H1 (cell line): ENCODE measurements around the gene PRRT1. TPM values are rescaled to one million over a fixed set of nuclear protein-coding genes. Genes with fewer than 3 reads are reported as not detected.

ENCODE experiments used
- CTCF ChIA-PET: fragments of 300-600 bp; sonication (Branson Sonifier 250); formaldehyde crosslinking; loops from one replicate; lab custom pipeline; 2021; ENCODE audit not compliant: partially characterized antibody; lab: Charles Lee
- POLR2A ChIA-PET: fragments of 300-600 bp; sonication (Branson Sonifier 250); formaldehyde crosslinking; loops from one replicate; lab custom pipeline; 2021; ENCODE audit warnings: inconsistent platforms; ENCODE audit not compliant: partially characterized antibody; lab: Charles Lee
- DNase-seq, 2 experiments: peaks; one replicate each; pipeline versions ENCODE4 v3.0.0 to v3.0.0-alpha.2; 2010 to 2022; ENCODE audit warnings: low spot score in 2 of 2, low read depth in 1 of 2, mixed read lengths in 1 of 2
- FAIRE-seq: peaks from 2 replicates; lab custom pipeline; 2011; peaks lifted over from hg19 to GRCh38; lab: Jason Lieb, UNC
- H2AFZ ChIP-seq: 2 replicates; pipeline ENCODE4 v1.8.1; 2012; ENCODE audit warnings: low read length, inconsistent platforms
- H2AK5ac ChIP-seq: 2 replicates; pipeline ENCODE4 v1.6.1; 2013; ENCODE audit warnings: low read depth, low read length
- H2BK120ac ChIP-seq: replicated peaks from 2 replicates; pipeline ENCODE3; 2013; ENCODE audit warnings: low read depth, low read length, inconsistent platforms
- H2BK12ac ChIP-seq: 2 replicates; pipeline ENCODE4 v1.6.1; 2013; ENCODE audit warnings: low read depth, low read length
- H2BK15ac ChIP-seq: 2 replicates; pipeline ENCODE4 v1.6.1; 2013; ENCODE audit warnings: low read length
- H2BK20ac ChIP-seq: 2 replicates; pipeline ENCODE4 v1.6.1; 2013; ENCODE audit warnings: low read length
- H2BK5ac ChIP-seq: 2 replicates; pipeline ENCODE4 v1.6.1; 2013; ENCODE audit warnings: low read depth, low read length
- H3K14ac ChIP-seq: 2 replicates; pipeline ENCODE4 v1.6.1; 2013; ENCODE audit warnings: inconsistent platforms; ENCODE audit not compliant: insufficient read length
- H3K18ac ChIP-seq: 2 replicates; pipeline ENCODE4 v1.6.1; 2013; ENCODE audit warnings: low read length; ENCODE audit errors: extremely low read depth
- H3K23ac ChIP-seq: 2 replicates; pipeline ENCODE4 v1.6.1; 2013; ENCODE audit warnings: inconsistent platforms; ENCODE audit not compliant: insufficient read length
- H3K23me2 ChIP-seq: 2 replicates; pipeline ENCODE4 v1.6.1; 2013; ENCODE audit warnings: low read depth, low read length
- H3K27ac ChIP-seq: 2 replicates; pipeline ENCODE4 v1.6.1; 2011; ENCODE audit warnings: low read depth, low read length, inconsistent platforms
- H3K27me3 ChIP-seq, 4 experiments: replicated peaks in 1 of 4; 1 replicate in 1 of 4; 2 replicates in 3 of 4; pipeline versions ENCODE4 v1.6.1 to v1.8.1; 2011 to 2013; ENCODE audit warnings: low read length in 3 of 4, mild to moderate bottlenecking in 3 of 4, inconsistent platforms in 2 of 4, mixed read lengths in 2 of 4, moderate library complexity in 1 of 4; ENCODE audit not compliant: control insufficient read depth in 3 of 4, insufficient read depth in 3 of 4; ENCODE audit errors: extremely low read depth in 1 of 4
- H3K36me3 ChIP-seq, 4 experiments: 2 replicates each; pipeline versions ENCODE4 v1.6.1 to v1.8.1; 2011 to 2013; ENCODE audit warnings: mild to moderate bottlenecking in 4 of 4, low read length in 3 of 4, moderate library complexity in 2 of 4, control low read depth in 1 of 4, inconsistent platforms in 1 of 4; ENCODE audit not compliant: insufficient read depth in 4 of 4, control insufficient read depth in 2 of 4
- H3K4ac ChIP-seq: replicated peaks from 2 replicates; pipeline ENCODE3; 2013; ENCODE audit warnings: low read length, low read depth, mixed read lengths, inconsistent platforms; ENCODE audit not compliant: insufficient read length
- H3K4me1 ChIP-seq, 4 experiments: replicated peaks in 1 of 4; 1 replicate in 1 of 4; 2 replicates in 3 of 4; pipeline versions ENCODE4 v1.6.1 to v1.8.1; 2011 to 2013; ENCODE audit warnings: low read length in 3 of 4, inconsistent platforms in 2 of 4, mixed read lengths in 1 of 4; ENCODE audit not compliant: insufficient read depth in 4 of 4, control insufficient read depth in 3 of 4
- H3K4me2 ChIP-seq, 2 experiments: 2 replicates each; pipeline versions ENCODE4 v1.6.1 to v1.8.1; 2011 to 2013; ENCODE audit warnings: low read depth in 2 of 2, low read length in 2 of 2, control low read depth in 1 of 2, inconsistent platforms in 1 of 2, mild to moderate bottlenecking in 1 of 2; ENCODE audit not compliant: insufficient read depth in 1 of 2
- H3K4me3 ChIP-seq, 4 experiments: fragments of 200-600, 300-600 bp in 1 of 4; sonication (generic), shearing (Covaris generic), sonication (Bioruptor Twin) in 1 of 4; 2 replicates each; pipeline versions ENCODE4 v1.5.1 to v1.8.1; 2011 to 2016; ENCODE audit warnings: low read length in 4 of 4, low read depth in 3 of 4, control low read depth in 2 of 4, inconsistent platforms in 2 of 4, mild to moderate bottlenecking in 2 of 4, mixed read lengths in 1 of 4, moderate library complexity in 1 of 4; ENCODE audit not compliant: insufficient read depth in 2 of 4; ENCODE audit errors: extremely low read depth in 1 of 4
- H3K56ac ChIP-seq: replicated peaks from 2 replicates; pipeline ENCODE3; 2013; ENCODE audit warnings: low read depth, mild to moderate bottlenecking, mixed read lengths, low read length, inconsistent platforms; ENCODE audit not compliant: insufficient read length
- H3K79me1 ChIP-seq: 2 replicates; pipeline ENCODE4 v1.6.1; 2013; ENCODE audit warnings: low read depth, low read length, control low read depth
- H3K79me2 ChIP-seq, 2 experiments: 2 replicates each; pipeline versions ENCODE4 v1.6.1 to v1.8.1; 2012 to 2013; ENCODE audit warnings: low read length in 2 of 2, mild to moderate bottlenecking in 2 of 2, inconsistent platforms in 1 of 2; ENCODE audit not compliant: insufficient read depth in 2 of 2, control insufficient read depth in 1 of 2
- H3K9ac ChIP-seq, 4 experiments: replicated peaks in 1 of 4; 1 replicate in 1 of 4; 2 replicates in 3 of 4; pipeline versions ENCODE4 v1.6.1 to v1.8.1; 2011 to 2013; ENCODE audit warnings: low read depth in 3 of 4, low read length in 3 of 4, control low read depth in 2 of 4, mild to moderate bottlenecking in 2 of 4, moderate library complexity in 2 of 4, inconsistent platforms in 1 of 4; ENCODE audit errors: extremely low read depth in 1 of 4
- H3K9me3 ChIP-seq, 2 experiments: 2 replicates each; pipeline versions ENCODE4 v1.6.1 to v1.8.1; 2012 to 2013; ENCODE audit warnings: mild to moderate bottlenecking in 2 of 2, moderate library complexity in 2 of 2, control low read depth in 1 of 2, inconsistent platforms in 1 of 2, low read depth in 1 of 2, low read length in 1 of 2, mixed read lengths in 1 of 2; ENCODE audit not compliant: insufficient read depth in 2 of 2
- H4K20me1 ChIP-seq, 2 experiments: replicated peaks in 1 of 2; 2 replicates each; pipeline versions ENCODE3 to v1.8.1; 2011 to 2013; ENCODE audit warnings: inconsistent platforms in 2 of 2, low read length in 2 of 2, mild to moderate bottlenecking in 1 of 2; ENCODE audit not compliant: insufficient read depth in 2 of 2, control insufficient read depth in 1 of 2
- H4K5ac ChIP-seq: 2 replicates; pipeline ENCODE4 v1.6.1; 2013; ENCODE audit warnings: low read length, low read depth, mixed read lengths, inconsistent platforms; ENCODE audit not compliant: insufficient read length
- H4K8ac ChIP-seq: 2 replicates; pipeline ENCODE4 v1.8.0; 2013; ENCODE audit warnings: mild to moderate bottlenecking, moderate library complexity, low read length, inconsistent platforms; ENCODE audit not compliant: insufficient read depth; ENCODE audit errors: extremely low read depth
- H4K91ac ChIP-seq: replicated peaks from 2 replicates; pipeline ENCODE3; 2013; ENCODE audit warnings: low read length, mixed read lengths, inconsistent platforms; ENCODE audit not compliant: insufficient read length
- CHD1 ChIP-seq: IDR thresholded peaks from 2 replicates; pipeline ENCODE4 v1.6.1; 2012; ENCODE audit warnings: low read depth, low read length, improper control_type of control experiment
- CTCF ChIP-seq, 3 experiments: IDR thresholded peaks; 1 replicate in 2 of 3; 2 replicates in 1 of 3; pipeline versions ENCODE4 v1.5.1 to v1.6.1; 2011; ENCODE audit warnings: low read length in 3 of 3, mild to moderate bottlenecking in 3 of 3, inconsistent platforms in 2 of 3, low read depth in 1 of 3, moderate library complexity in 1 of 3; ENCODE audit not compliant: insufficient read depth in 1 of 3; ENCODE audit errors: control extremely low read depth in 1 of 3
- SP1 ChIP-seq: IDR thresholded peaks from 2 replicates; pipeline ENCODE4 v1.6.1; 2011; ENCODE audit warnings: low read depth, low read length
- SRF ChIP-seq: IDR thresholded peaks from 2 replicates; pipeline ENCODE4 v1.6.1; 2011; ENCODE audit warnings: mild to moderate bottlenecking, low read depth, low read length, moderate library complexity
- TEAD4 ChIP-seq: IDR thresholded peaks from 2 replicates; pipeline ENCODE4 v1.6.1; 2012; ENCODE audit warnings: low read depth, low read length, inconsistent platforms, mixed read lengths
- ZNF274 ChIP-seq: IDR thresholded peaks from 2 replicates; pipeline ENCODE4 v1.7.0; 2012; ENCODE audit warnings: low read length, borderline replicate concordance; ENCODE audit errors: extremely low read depth
- WGBS, 2 experiments: shearing (Covaris generic) in 1 of 2; methylation state at CpG; one replicate each; pipeline versions ENCODE4 v1.1.6 to v1.1.7; 2013 to 2015; ENCODE audit warnings: low lambda C conversion rate in 2 of 2, mixed read lengths in 2 of 2, inconsistent platforms in 1 of 2, low coverage in 1 of 2, missing lambda C conversion rate in 1 of 2; ENCODE audit not compliant: insufficient replicate concordance in 2 of 2, insufficient coverage in 1 of 2, insufficient read length in 1 of 2; ENCODE audit errors: extremely low coverage in 1 of 2, missing lambda C conversion rate in 1 of 2; 5-methylcytosine and 5-hydroxymethylcytosine counted together
- polyA plus RNA-seq, 7 experiments: library from polyadenylated mRNA; depleted of rRNA in 3 of 7; stranded (reverse) in 5 of 7; unstranded in 2 of 7; fragments of >200 nt in 5 of 7; fragments of 200-250 nt in 2 of 7; gene quantifications; 1 replicate in 5 of 7; 2 replicates in 1 of 7; 4 replicates in 1 of 7; pipeline versions ENCODE4 v1.2.1 to v1.2.3, GENCODE V29; 2011 to 2013; ENCODE audit warnings: missing spikeins in 2 of 7, mixed read lengths in 2 of 7
- total RNA-seq: library from RNA; stranded (reverse); fragmentation: NEBNext Ultra II Directional; extraction: Animal tissue kit (Norgen Biotek cat#: 25700); gene quantifications from 2 replicates; pipeline ENCODE4 v1.2.1, GENCODE V29; 2021
- TF ChIP-seq, protein P1 (sequence below): IDR thresholded peaks from 2 replicates; pipeline ENCODE4 v1.6.1; 2012; ENCODE audit warnings: inconsistent platforms

Gene PRRT1
- total and polyA plus RNA-seq, 2 of the 8 experiments (the other 6 are each of a cell fraction or from before 2014, with no cell fraction given) = 0.71 to 2.8 TPM

- FAIRE-seq (peak; percentile 69), DNase-seq (no peak)
- Histone ChIP-seq H3K23me2 (peaks cover 7% of the 10 kb centered on the region; the same call in 1 of the 2 replicates), H3K4me1 (peaks cover 8 to 42% (median 24%) of the 10 kb centered on the region in 4 experiments), H2BK15ac (no peak overlapping the region), H3K4ac (peak overlapping the region; percentile 61), H3K23ac (no peak overlapping the region), H3K4me3 (peak overlapping the region; percentile 36 to 61 (median 58); a peak in 7 of 8 replicates), H3K79me1 (no peaks in the 10 kb centered on the region; the same call in 1 of the 2 replicates), H4K5ac (peak overlapping the region; percentile 24), H3K9ac (peak overlapping the region in 3 of 4 experiments; percentile 62 to 67 (median 63); a peak in 6 of 7 replicates), H2BK12ac (peak overlapping the region; percentile 76; the same call in 1 of the 2 replicates), H4K20me1 (no peaks in the 10 kb centered on the region), H3K4me2 (peak overlapping the region; percentile 77 to 89), H4K8ac (no peak overlapping the region), H2BK5ac (peak overlapping the region; percentile 86), H3K27ac (peak overlapping the region; percentile 86), H3K18ac (peak overlapping the region; percentile 95), H3K27me3 (no peaks in the 10 kb centered on the region), H4K91ac (peak overlapping the region; percentile 67), H2BK20ac (no peak overlapping the region), H3K79me2 (no peaks in the 10 kb centered on the region; a peak in 1 of 4 replicates), H3K56ac (peak overlapping the region; percentile 70), H2AFZ (no peak overlapping the region), H2AK5ac (peak overlapping the region; percentile 97), H3K36me3 (no peaks in the 10 kb centered on the region), H2BK120ac (peak overlapping the region; percentile 94), H3K14ac (no peak overlapping the region), H3K9me3 (no peaks in the 10 kb centered on the region)
- CTCF ChIA-PET = interaction anchor here (0.6 to 1.3 kb wide), 8 partner anchors 15 to 521 kb away, joined by 3 to 5 read pairs (median 3); no protein-coding TSS in a partner anchor
- 23% methylated on average over 13 of the region's 15 CpGs; no CpG with 5 or more reads in 1 of the 2 experiments for WGBS, 2 experiments
- POLR2A ChIA-PET = interaction anchor here (0.6 to 13.3 kb wide), 17 partner anchors 9 to 777 kb away, joined by 3 to 194 read pairs (median 4); partner anchors contain the start of genes AGPAT1, ATF6B, DXO and FKBPL
- TF ChIP-seq CHD1 = 0 out of 2 replicates have a peak, but pooled peaks have one; percentile 19
- no peak for TF ChIP-seq ZNF274
- TF ChIP-seq, protein P1, sequence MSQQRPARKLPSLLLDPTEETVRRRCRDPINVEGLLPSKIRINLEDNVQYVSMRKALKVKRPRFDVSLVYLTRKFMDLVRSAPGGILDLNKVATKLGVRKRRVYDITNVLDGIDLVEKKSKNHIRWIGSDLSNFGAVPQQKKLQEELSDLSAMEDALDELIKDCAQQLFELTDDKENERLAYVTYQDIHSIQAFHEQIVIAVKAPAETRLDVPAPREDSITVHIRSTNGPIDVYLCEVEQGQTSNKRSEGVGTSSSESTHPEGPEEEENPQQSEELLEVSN = no peak
- TF ChIP-seq CTCF (IDR thresholded peaks at IDR 0.05; ENCODE audit: control extremely low read depth in 1 of 3, insufficient read depth in 1 of 3, low read depth in 1 of 3, low read length in 3 of 3) = peak in 2 of 3 experiments; percentile 57 to 67; a peak in 3 of 4 replicates
- TF ChIP-seq TEAD4 = peak; percentile 72
- TF ChIP-seq SP1 = peak; percentile 42; the same call in 1 of the 2 replicates
- TF ChIP-seq SRF = no peak
Measured at GRCh38 chr6:32194825-32195651, 43.3 kb upstream of the PRRT1 start.
